HG03378 (cell line): ENCODE results near the gene SND1.
A peak's percentile ranks its signal among the peaks of the same experiment; 100 is the strongest.

ENCODE experiments used
- ATAC-seq: cut with Tn5 transposase; IDR thresholded peaks from one replicate; pipeline ENCODE4 v1.9.1; 2021; ENCODE audit warnings: mild to moderate bottlenecking, moderate library complexity; ENCODE audit not compliant: unreplicated experiment

The SND1 gene

GRCh38 chr7:127682140-127682539 lies 30.1 kb downstream of the SND1 start:
- no peak for ATAC-seq

DNA sequence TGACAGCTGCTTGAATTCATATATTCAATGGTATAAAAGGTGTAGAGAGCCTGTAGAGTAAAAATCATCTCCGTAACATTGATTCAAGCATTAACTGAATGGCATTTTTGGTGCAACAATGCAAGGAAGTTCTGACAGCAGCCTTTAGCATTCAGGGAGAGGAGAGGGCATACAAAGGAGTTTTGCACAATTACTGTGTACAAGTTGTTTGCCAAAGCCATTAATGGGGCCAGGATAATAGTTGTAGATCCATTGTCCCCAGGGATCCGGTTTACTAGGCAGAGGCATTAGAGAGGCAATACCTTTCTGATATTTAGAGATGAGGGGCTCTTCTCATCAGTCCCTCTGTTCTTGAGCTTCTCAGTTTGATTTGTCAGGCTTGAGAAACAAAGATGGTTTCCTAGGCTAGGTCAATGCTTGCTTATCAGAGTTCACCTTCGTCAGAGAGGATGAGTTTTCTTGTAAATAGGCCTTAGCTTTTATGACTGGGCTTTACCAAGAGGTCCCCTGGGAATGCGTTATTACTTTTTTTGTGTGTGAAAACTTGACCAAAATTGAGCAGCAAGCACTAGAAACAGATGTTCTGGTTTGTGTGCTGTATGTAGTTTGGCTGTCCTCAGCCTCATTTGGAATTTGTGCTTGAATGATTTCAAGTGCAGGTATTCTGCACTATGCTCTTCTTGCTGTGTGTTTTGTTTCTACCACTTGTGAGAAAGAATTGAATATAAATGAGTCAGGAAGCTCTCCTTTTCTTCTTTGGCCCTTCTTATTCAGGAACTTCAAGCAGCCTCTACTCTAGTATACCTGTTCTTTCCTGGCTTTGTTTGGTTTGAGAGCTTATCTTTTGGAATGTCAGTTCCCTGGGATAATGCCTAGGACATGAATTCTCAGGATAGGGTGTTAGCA lies 32.0 kb downstream of the SND1 start:
- ATAC-seq: peak; percentile 74

DNA sequence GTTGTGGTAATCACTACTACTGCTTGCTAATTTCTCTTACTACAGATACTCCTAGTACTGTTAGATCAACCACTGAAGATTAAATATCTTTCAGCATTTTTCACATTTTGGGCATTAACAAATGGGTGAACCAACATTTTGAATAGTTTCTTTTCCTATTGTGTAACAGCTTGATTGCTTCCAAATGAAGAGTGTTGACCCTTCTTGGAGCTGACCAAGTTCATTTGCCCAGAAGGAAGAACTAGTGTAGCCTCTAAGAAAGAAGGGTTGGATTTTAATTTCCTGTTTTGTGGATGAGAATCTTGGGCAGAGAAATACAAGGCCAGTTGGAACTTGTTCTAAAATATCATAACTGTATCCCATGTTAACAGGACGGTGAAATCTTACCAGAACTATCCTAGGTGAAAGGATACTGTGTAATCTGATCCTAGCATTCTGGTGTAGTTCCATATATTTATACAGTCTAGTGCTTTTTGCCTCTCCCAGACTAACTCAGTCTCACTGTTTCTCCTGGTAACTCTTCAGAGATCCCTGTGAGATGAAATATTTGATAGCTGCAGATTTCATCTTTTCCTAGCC lies 37.3 kb downstream of the SND1 start:
- ATAC-seq: no peak

- ATAC-seq: no peak
These were observed 38.3 kb downstream of the SND1 start for GRCh38 chr7:127690337-127690736.

DNA sequence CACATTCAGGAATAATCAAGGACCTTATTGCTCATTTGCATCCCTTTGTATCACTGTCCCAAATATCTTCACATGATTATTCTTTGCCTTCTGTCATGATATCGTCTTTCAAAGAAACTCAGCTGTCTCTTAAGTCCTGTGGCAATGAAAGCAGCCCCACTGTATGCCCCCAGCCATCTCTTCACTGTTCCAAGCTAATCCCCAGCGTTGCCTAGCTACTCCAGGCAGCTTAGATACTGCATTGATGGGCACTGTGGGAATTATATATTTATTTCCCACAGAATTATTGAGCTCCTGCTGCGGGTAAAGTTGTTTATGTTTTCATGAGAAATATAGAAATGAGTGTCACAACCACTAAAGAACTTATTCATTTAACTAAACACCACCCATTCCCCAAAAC lies 38.8 kb downstream of the SND1 start:
- ATAC-seq: no peak

- no peak for ATAC-seq
These were observed 40.2 kb downstream of the SND1 start for GRCh38 chr7:127692200-127692599.

- no peak for ATAC-seq
These were observed 47.9 kb downstream of the SND1 start for GRCh38 chr7:127699853-127700252.

DNA sequence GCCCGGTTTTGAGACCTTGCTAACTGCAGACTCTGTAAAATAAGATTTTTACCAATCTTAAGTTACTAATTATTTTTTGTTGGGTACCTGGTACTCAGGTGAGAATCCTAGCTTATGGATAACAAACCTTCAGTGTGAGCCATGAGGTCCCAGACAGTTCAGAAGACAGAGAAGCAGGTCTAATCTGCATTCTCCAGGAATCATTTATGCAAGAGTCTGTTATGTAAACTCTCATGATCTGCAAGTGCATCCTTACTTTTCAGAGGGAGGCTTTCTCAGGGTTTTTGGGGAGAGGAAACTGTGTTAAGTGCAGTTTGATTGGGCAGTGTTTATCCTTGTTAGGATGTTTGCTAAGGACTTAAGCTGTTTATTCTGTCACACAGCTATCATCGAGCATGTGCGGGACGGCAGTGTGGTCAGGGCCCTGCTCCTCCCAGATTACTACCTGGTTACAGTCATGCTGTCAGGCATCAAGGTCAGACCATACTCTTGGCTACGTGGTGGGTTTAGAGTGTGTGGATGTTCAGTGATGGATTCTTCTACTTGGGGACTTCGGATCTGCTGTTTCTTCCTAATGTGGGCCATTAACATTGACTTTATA lies 50.2 kb downstream of the SND1 start:
- no peak for ATAC-seq

DNA sequence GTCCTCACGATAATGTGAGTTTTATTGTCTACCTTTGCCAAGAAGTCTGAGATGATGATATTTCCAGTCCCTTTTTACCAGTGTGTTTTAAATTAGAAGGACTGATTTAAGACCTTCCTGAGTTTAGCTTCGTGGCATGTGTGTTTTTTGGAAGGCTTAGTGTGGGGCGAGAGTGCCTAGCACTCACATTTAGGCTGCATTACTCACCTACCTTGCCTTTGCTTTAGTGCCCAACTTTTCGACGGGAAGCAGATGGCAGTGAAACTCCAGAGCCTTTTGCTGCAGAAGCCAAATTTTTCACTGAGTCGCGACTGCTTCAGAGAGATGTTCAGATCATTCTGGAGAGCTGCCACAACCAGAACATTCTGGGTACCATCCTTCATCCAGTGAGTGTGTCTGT lies 50.9 kb downstream of the SND1 start:
- ATAC-seq: no peak

- ATAC-seq: no peak
These were observed 52.2 kb downstream of the SND1 start for GRCh38 chr7:127704211-127704610.

DNA sequence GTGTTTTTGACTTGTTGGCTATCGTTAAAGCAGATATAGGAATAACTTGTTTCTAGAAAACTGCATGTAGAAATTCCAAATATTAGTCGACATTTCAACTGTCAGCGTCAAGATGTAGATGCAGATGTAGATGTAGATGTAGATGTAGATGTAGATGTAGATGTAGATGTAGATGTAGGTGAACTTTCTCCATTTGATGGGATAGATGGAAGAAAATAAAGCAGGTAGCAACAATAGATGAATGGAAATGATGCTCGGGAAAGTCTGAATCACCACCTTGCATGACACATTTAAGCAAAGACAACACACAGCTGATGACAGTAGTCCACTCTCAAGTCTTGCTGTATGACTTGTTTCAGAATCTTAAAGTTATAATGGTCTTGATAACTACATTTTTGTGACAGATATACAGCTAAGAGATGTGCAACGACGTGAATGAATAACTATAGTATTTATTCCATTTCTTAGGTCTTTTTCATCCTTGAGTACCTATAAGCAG lies 53.5 kb downstream of the SND1 start:
- ATAC-seq: no peak

GRCh38 chr7:127706766-127707165 lies 54.8 kb downstream of the SND1 start:
- no peak for ATAC-seq

GRCh38 chr7:127708201-127708600 lies 56.2 kb downstream of the SND1 start:
- ATAC-seq: no peak

DNA sequence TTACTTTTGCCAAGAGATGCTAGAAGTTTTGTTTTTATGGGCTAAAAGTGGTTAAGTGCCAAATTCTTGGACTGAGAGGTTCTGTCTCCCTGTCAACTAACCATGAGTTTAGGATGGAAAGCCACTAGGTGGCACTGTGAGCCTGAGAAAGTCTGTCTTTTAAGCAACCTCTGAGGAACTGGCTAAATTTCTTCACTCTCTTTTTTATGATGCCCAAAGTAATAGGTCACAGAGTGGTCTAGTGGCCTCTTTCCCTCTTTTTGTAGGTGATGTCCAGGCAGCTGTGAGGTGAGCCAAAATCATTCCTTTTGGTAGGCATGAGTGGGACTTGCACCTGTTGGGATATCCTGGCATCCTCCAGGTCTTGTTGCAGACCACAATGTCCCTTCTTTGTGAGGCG lies 56.8 kb downstream of the SND1 start:
- peak; percentile 74 for ATAC-seq

GRCh38 chr7:127710635-127711034 lies 58.6 kb downstream of the SND1 start:
- no peak for ATAC-seq

DNA sequence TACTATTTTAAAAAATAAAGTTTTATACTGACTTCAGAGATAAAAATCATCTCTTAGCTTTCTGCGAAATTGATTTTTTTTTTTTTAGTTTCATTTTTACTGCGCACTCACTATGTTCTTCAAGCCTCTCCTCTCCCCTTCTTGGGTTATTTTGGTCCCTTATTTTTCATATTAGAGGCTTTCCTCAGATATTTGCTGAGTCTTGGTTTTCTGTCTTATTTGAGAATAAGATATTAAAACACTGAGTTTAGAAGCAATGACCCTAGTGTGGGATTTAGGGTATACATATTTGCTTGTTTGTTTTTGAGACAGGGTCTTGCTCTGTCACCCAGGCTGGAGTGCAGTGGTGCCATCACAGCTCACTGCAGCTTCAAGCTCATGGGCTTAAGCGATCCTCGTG lies 59.9 kb downstream of the SND1 start:
- no peak for ATAC-seq

DNA sequence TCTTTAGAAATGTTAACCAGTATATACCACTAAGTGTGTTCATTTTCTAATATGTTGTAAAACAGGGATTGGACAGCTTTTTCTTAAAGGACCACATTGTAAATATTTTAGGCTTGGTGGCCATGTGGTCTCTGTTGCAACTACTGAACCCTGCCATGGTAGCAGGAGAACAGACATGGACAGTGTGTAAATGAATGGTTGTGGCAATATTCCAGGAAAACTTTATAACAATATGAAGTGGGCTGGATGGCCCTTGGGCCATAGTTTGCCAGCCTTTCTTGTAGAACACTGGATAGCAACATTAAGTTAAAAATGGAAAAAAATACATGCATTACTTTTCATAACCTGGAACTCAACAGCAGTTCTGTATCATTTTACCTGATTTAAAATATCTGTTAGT lies 61.0 kb downstream of the SND1 start:
- no peak for ATAC-seq

- ATAC-seq: no peak
These were observed 61.8 kb downstream of the SND1 start for GRCh38 chr7:127713758-127714157.

DNA sequence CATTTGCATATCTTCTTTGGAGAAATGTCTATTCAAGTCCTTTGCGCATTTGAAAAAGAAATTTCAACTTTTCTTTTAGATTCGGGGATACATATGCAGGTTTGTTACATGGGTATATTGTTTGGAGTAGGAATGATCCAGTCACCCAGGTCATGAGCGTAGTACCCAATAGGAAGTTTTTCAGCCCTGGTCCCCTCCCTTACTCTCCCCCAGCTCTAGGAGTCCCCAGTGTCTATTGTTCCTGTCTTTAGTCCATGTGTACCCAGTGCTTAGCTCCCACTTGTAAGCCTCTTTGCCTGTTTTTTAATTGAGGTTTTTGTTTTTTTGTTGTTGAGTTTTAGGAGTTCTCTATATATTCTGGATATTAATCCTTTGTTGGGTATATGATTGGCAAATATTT lies 63.3 kb downstream of the SND1 start:
- ATAC-seq: no peak

DNA sequence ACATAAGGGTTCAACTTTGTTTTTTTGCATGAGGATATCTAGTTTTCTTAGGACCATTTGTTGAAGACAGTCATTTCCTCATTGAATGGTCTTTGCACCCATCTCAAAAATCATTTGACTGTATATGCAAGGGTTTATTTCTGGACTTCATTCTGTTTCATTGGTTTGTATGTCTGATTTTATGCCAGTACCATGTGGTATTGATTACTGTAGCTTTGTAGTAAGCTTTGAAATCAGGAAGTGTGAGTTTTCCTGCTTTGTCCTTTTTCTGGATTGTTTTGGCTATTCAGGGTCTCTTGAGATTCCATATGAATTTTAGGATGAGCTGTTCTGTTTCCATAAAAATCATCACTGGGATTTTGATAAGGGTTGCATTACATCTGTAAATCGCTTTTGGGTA lies 63.9 kb downstream of the SND1 start:
- ATAC-seq: no peak

DNA sequence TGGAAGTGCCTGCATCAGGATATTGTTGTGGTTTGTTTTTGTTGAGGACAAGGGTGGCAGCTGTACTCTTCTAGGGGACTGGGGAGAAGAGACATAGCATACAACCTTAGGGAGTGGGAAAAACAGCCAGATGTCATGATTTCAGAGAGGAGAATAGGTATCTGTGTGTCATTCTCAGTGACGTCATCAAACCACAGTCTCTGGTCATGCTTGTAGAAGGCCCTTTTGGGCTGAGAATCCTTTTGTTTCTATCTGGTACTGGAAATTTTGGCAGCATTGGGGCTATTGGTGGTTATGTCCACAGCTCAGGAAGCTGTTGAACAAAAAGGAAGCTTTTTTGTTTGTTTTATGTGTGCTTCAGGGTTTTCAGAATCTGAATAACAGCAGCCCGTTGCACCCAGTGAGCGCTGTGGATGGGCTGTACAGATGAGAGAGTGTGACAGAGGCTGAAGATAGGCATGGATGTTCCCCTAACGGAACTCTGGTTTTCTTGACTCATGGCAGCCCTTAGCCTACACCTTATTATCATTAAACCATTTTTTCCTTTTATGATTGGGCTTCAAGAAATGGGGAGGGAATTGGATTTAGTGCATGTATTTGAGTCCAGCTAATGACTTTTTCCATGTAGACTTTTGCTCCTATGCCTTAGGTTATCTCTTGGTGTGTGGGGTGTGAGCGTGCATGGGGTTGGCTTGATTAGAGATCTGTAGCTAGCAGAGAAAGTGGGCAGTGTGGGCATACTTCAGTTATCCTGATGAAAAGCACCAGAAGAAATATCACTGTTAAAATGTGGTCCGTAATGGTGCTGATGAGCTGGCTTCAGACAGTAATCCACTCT lies 65.7 kb downstream of the SND1 start:
- ATAC-seq: no peak
